ENCODE results near the gene TMCC1. TPM values are rescaled to one million over a fixed set of nuclear protein-coding genes. Genes with fewer than 3 reads are reported as not detected.
"Not testable (repeated sequence)": the region's sequence is repeated elsewhere in the genome, so short reads cannot be mapped to it uniquely, and the experiment has no call there.

Gene TMCC1
- polyA plus RNA-seq, 1 of the 3 experiments (the other 2 are of a cell fraction), result 7.2 TPM

- no peak overlapping the region for H3K9ac ChIP-seq
- ChIA-PET POLR2A (no interaction called here), CTCF (no interaction called here)
- no peak overlapping the region for H3K27ac ChIP-seq (ENCODE audit: low read depth in 2 of 2, low read length in 1 of 2)
- no peaks in the 10 kb centered on the region for H3K9me3 ChIP-seq
- no peak overlapping the region for H2AFZ ChIP-seq (ENCODE audit: low read depth)
- H3F3A ChIP-seq (replicated peaks; ENCODE audit: insufficient read depth), result no peaks in the 10 kb centered on the region
- no peaks in the 10 kb centered on the region for H3K79me2 ChIP-seq (ENCODE audit: insufficient read depth)
- H4K20me1 ChIP-seq (ENCODE audit: insufficient read depth), result no peaks in the 10 kb centered on the region
- no peak for DNase-seq
- TF ChIP-seq, protein P1, sequence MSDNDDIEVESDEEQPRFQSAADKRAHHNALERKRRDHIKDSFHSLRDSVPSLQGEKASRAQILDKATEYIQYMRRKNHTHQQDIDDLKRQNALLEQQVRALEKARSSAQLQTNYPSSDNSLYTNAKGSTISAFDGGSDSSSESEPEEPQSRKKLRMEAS (IDR thresholded peaks at IDR 0.05; ENCODE audit: low read depth), result no peak
- H3K4me1 ChIP-seq (ENCODE audit: control insufficient read depth in 1 of 2, insufficient read depth in 2 of 2, low read depth in 1 of 2, low read length in 1 of 2), result no peaks in the 10 kb centered on the region; a peak in 2 of 4 replicates
- no peaks in the 10 kb centered on the region for H3K9me2 ChIP-seq
- no peak overlapping the region for H3K4me3 ChIP-seq (ENCODE audit: low read depth in 2 of 2, low read length in 1 of 2)
- H3K4me2 ChIP-seq, result no peak overlapping the region
- H3K36me3 ChIP-seq (replicated peaks in 1 of 2; ENCODE audit: control insufficient read depth in 1 of 2, insufficient read depth in 2 of 2, low read length in 1 of 2), result no peaks in the 10 kb centered on the region
- WGBS (ENCODE audit: low lambda C conversion rate), result 89% methylated on average over 6 of the region's 6 CpGs
- no peaks in the 10 kb centered on the region for H3K27me3 ChIP-seq (ENCODE audit: insufficient read depth)
Observed at GRCh38 chr3:129697229-129697969, 196.1 kb downstream of the TMCC1 start.

DNA sequence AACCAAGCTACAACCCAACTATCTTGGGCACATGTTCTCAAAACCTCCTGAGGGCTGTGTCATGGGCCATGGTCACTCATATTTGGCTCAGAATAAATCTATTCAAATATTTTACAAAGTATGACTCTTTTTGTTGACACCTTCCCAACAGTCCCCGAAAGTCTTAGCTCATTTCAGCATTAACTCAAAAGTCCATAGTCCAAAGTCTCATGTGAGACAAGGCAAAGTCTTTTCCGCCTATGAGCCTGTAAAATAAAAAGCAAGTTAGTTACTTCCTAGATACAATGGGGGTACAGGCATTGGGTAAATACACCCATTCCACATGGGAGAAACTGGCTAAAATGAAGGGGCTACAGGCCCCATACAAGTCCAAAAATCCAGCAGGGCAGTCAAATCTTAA is 197.1 kb downstream of the TMCC1 start:
- H3K9me3 ChIP-seq; POLR2A ChIA-PET; H3K4me2 ChIP-seq; H2AFZ ChIP-seq (ENCODE audit: low read depth); H3K9ac ChIP-seq; H3K4me1 ChIP-seq (ENCODE audit: control insufficient read depth in 1 of 2, insufficient read depth in 2 of 2, low read depth in 1 of 2, low read length in 1 of 2); H3K4me3 ChIP-seq (ENCODE audit: low read depth in 2 of 2, low read length in 1 of 2); H3F3A ChIP-seq (replicated peaks; ENCODE audit: insufficient read depth); H3K27ac ChIP-seq (ENCODE audit: low read depth in 2 of 2, low read length in 1 of 2); H3K9me2 ChIP-seq; DNase-seq; H3K27me3 ChIP-seq (ENCODE audit: insufficient read depth); H4K20me1 ChIP-seq (ENCODE audit: insufficient read depth); H3K36me3 ChIP-seq (replicated peaks in 1 of 2; ENCODE audit: control insufficient read depth in 1 of 2, insufficient read depth in 2 of 2, low read length in 1 of 2); H3K79me2 ChIP-seq (ENCODE audit: insufficient read depth); CTCF ChIA-PET: not testable (repeated sequence)
- WGBS (ENCODE audit: low lambda C conversion rate), result 89% methylated on average over 2 of the region's 2 CpGs

- Histone ChIP-seq H4K20me1 (ENCODE audit: insufficient read depth) (no peaks in the 10 kb centered on the region), H3K9ac (no peak overlapping the region), H3K4me1 (ENCODE audit: control insufficient read depth in 1 of 2, insufficient read depth in 2 of 2, low read depth in 1 of 2, low read length in 1 of 2) (no peaks in the 10 kb centered on the region; a peak in 3 of 4 replicates), H3K27ac (ENCODE audit: low read depth in 2 of 2, low read length in 1 of 2) (no peak overlapping the region), H3K27me3 (ENCODE audit: insufficient read depth) (no peaks in the 10 kb centered on the region), H3K4me3 (ENCODE audit: low read depth in 2 of 2, low read length in 1 of 2) (no peak overlapping the region), H3K79me2 (ENCODE audit: insufficient read depth) (no peaks in the 10 kb centered on the region), H3K4me2 (no peak overlapping the region), H2AFZ (ENCODE audit: low read depth) (no peak overlapping the region), H3K9me3 (no peaks in the 10 kb centered on the region), H3F3A (replicated peaks; ENCODE audit: insufficient read depth) (no peaks in the 10 kb centered on the region), H3K9me2 (no peaks in the 10 kb centered on the region), H3K36me3 (replicated peaks in 1 of 2; ENCODE audit: control insufficient read depth in 1 of 2, insufficient read depth in 2 of 2, low read length in 1 of 2) (no peaks in the 10 kb centered on the region)
- TF ChIP-seq EZH2phosphoT487 (IDR thresholded peaks at IDR 0.05; ENCODE audit: borderline replicate concordance, low read depth), result no peak
- no peak for TF ChIP-seq TCF12 (IDR thresholded peaks at IDR 0.05)
- TF ChIP-seq USF2 (IDR thresholded peaks at IDR 0.05; ENCODE audit: borderline replicate concordance, low read depth, low read length), result no peak
- TF ChIP-seq NFIC (IDR thresholded peaks at IDR 0.05; ENCODE audit: borderline replicate concordance), result no peak
- TF ChIP-seq FOSL2 (IDR thresholded peaks at IDR 0.05; ENCODE audit: borderline replicate concordance, low read depth), result no peak
- no peak for TF ChIP-seq MXI1 (IDR thresholded peaks at IDR 0.05; ENCODE audit: low read depth, low read length)
- no peak for TF ChIP-seq SMC3 (IDR thresholded peaks at IDR 0.05; ENCODE audit: low read depth, low read length)
- no peak for TF ChIP-seq USF1 (IDR thresholded peaks at IDR 0.05; ENCODE audit: borderline replicate concordance, low read depth)
- no peak for TF ChIP-seq FOXM1 (IDR thresholded peaks at IDR 0.05; ENCODE audit: low read depth)
- TF ChIP-seq TAF1 (IDR thresholded peaks at IDR 0.05; ENCODE audit: borderline replicate concordance, low read depth, low read length), result no peak
- TF ChIP-seq, protein P2, sequence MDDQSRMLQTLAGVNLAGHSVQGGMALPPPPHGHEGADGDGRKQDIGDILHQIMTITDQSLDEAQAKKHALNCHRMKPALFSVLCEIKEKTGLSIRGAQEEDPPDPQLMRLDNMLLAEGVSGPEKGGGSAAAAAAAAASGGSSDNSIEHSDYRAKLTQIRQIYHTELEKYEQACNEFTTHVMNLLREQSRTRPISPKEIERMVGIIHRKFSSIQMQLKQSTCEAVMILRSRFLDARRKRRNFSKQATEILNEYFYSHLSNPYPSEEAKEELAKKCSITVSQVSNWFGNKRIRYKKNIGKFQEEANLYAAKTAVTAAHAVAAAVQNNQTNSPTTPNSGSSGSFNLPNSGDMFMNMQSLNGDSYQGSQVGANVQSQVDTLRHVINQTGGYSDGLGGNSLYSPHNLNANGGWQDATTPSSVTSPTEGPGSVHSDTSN (IDR thresholded peaks at IDR 0.05), result no peak
- TF ChIP-seq CTCF (IDR thresholded peaks at IDR 0.05), result no peak
- TF ChIP-seq MEF2A (IDR thresholded peaks at IDR 0.05; ENCODE audit: borderline replicate concordance, low read depth), result no peak
- TF ChIP-seq, protein P3, sequence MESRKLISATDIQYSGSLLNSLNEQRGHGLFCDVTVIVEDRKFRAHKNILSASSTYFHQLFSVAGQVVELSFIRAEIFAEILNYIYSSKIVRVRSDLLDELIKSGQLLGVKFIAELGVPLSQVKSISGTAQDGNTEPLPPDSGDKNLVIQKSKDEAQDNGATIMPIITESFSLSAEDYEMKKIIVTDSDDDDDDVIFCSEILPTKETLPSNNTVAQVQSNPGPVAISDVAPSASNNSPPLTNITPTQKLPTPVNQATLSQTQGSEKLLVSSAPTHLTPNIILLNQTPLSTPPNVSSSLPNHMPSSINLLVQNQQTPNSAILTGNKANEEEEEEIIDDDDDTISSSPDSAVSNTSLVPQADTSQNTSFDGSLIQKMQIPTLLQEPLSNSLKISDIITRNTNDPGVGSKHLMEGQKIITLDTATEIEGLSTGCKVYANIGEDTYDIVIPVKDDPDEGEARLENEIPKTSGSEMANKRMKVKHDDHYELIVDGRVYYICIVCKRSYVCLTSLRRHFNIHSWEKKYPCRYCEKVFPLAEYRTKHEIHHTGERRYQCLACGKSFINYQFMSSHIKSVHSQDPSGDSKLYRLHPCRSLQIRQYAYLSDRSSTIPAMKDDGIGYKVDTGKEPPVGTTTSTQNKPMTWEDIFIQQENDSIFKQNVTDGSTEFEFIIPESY (IDR thresholded peaks at IDR 0.05; ENCODE audit: borderline replicate concordance, low read depth), result no peak
- ChIA-PET POLR2A (no interaction called here), CTCF (no interaction called here)
- 91% methylated on average over 2 of the region's 2 CpGs for WGBS (ENCODE audit: low lambda C conversion rate)
- DNase-seq, result no peak
Observed at GRCh38 chr3:129695230-129695629, 198.3 kb downstream of the TMCC1 start.
